OCI-M1 (cell line): ENCODE measurements around the gene CNTNAP2.
"Not testable (repeated sequence)": the region's sequence is repeated elsewhere in the genome, so short reads cannot be mapped to it uniquely, and the experiment has no call there.

Source experiments
- DNase-seq: peaks from one replicate; lab custom pipeline; 2025; lab: John Stamatoyannopoulos, UW

The CNTNAP2 gene

GRCh38 chr7:148445260-148446044, 2328.9 kb downstream of the CNTNAP2 start:
- no peak for DNase-seq

GRCh38 chr7:148447221-148447849, 2330.7 kb downstream of the CNTNAP2 start:
- DNase-seq, result no peak

GRCh38 chr7:148451526-148451925, 2334.9 kb downstream of the CNTNAP2 start:
- not testable (repeated sequence) for DNase-seq

GRCh38 chr7:148456351-148456750, 2339.8 kb downstream of the CNTNAP2 start:
- no peak for DNase-seq

- no peak for DNase-seq
These were observed 2340.8 kb downstream of the CNTNAP2 start for GRCh38 chr7:148457310-148457921.

- no peak for DNase-seq
These were observed 2341.7 kb downstream of the CNTNAP2 start for GRCh38 chr7:148458263-148458662.

GRCh38 chr7:148461392-148462179, 2345.0 kb downstream of the CNTNAP2 start:
- no peak for DNase-seq

- not testable (repeated sequence) for DNase-seq
These were observed 2346.2 kb downstream of the CNTNAP2 start for GRCh38 chr7:148462774-148463173.

GRCh38 chr7:148463210-148463609, 2346.6 kb downstream of the CNTNAP2 start:
- DNase-seq, result no peak

- no peak for DNase-seq
These were observed 2348.3 kb downstream of the CNTNAP2 start for GRCh38 chr7:148464947-148465346.

- DNase-seq, result not testable (repeated sequence)
These were observed 2348.8 kb downstream of the CNTNAP2 start for GRCh38 chr7:148465441-148465840.

- DNase-seq, result no peak
These were observed 2349.5 kb downstream of the CNTNAP2 start for GRCh38 chr7:148466120-148466519.

GRCh38 chr7:148468700-148469098, 2352.1 kb downstream of the CNTNAP2 start:
- DNase-seq, result no peak
